ENCODE results near the gene ADCY5.

Gene ADCY5

DNA sequence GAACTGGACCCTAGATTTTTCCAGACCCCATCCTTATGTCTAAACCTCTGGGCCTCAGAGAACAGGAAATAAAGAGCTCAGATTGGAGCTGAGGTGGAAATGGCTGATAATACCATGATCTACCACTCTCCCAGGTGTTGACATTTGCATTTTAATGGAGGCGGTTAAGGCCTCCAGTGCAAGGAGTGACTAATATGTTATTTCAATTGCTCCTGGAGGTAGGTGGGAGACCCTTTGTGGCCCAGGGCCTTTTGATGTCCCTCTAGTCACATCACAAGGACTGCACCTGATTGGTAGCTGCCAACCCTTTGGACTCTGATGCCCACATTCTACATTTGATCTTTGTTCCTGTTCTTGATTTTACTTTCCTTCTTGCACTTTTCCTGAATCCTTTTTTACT, 9.0 kb upstream of the ADCY5 start:
- no peak for DNase-seq

DNA sequence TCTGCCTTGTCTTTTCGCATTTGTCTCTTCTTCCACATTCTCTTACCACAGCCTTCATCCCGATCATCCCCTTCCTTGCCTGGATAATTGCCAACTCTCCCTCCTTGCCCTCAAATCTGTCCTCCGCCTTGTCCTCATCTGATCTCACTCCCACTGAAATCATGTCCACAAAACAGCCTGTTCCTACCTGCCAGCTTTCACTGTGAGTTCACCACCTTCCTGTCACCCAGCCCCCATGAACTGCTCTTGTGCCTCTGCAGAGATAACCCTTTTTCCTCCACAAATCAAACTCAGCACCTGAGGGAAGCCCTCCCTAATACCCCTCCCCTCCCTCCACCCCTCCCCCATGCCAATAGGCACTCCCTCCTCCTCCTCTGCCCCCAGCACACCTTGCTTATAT, 4.8 kb upstream of the ADCY5 start:
- no peak for DNase-seq

DNA sequence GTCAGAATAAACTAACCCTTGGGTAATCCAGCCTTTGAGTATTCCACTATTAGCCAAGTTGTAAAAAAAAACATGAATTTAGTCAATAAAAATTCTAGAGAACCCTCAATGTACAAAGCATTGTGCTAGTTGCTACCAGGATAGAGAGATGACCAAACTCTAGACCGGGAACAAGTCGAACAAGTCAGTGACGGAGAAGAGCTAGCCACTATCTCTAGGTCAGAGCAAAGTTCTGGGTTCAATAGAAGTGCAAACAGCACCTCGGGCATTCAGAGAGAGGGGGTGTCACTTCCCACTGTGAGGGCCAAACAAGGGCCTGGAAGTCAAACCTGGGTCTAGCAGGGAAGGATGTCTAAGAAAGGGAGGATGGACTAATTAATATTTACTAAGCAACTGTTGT, 2.3 kb upstream of the ADCY5 start:
- no peak for DNase-seq

DNA sequence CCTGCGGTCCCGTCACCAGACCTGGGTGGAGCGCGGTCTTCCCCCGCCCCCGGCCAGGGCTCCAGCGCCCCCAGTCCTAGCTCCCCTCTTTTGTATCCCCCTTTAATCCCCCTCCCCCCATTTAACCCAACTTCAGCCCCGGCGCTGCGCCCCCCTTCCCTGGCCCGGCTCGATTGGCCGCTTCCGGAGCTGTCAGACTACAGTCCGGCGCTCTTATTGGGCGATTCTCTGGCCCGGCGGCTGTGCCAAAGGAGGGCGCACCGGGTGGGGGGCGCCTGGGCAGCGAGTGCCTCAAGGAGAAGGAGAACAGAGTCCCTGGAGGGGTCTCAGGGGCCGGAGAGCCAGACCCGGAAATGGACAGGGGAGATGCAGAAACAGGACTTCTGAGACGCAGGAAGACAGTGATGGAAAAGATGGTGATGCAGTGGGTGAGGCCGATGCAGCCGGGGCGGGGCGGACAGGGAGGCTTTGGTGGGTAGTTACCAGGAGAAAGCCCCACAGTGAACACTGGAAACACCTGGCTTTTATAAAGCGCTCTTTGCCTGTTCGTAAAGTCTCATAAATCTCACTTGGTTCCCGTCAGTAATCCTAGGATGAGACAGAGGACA, 1.2 kb upstream of the ADCY5 start:
- peak; percentile 66 for DNase-seq

DNA sequence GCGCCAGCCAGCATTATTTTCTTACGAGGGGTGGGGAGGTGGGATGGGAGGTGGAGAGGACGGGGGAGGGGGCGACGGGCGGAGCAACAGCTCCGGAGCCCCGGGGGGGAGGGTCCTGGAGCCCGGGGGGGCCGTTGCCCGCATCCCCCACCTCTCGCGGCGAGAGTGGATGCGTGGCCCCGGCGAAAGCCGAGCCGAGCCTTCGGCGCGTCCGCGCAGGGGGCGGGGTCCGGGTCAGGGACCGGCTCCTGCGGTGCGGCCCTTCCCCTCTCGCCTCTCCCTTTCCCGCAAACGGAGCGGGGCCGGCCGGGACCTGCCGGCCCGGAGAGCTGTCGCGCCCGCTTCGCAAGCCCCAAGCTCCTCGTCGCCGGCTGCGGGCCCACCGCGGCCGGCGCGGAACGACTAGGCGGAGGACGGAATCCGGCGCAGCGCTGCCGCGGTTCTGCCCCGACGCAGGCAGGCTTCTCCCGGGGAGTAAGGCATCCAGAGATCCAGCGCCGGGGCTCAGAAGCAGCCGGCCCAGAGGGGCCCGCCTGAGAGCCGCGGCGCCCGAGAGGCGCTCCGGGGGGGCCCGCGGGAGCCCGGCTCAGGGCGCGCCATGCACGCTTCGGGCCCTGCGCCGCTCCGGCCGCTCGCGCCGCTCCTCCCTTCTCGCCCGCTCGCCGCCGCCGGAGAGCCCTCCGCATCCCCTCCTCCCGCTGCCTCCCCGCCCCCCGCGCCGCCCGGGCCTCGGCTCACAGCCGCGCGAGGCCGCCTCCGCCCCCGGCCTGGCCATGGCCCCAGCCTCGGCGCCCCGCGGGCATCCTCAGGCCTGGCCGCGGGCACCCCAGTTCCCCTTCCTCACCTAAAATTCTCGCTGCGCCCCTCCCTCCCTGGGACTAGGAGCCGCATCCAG, 459 bp upstream of the ADCY5 start:
- DNase-seq = peak; percentile 59

DNA sequence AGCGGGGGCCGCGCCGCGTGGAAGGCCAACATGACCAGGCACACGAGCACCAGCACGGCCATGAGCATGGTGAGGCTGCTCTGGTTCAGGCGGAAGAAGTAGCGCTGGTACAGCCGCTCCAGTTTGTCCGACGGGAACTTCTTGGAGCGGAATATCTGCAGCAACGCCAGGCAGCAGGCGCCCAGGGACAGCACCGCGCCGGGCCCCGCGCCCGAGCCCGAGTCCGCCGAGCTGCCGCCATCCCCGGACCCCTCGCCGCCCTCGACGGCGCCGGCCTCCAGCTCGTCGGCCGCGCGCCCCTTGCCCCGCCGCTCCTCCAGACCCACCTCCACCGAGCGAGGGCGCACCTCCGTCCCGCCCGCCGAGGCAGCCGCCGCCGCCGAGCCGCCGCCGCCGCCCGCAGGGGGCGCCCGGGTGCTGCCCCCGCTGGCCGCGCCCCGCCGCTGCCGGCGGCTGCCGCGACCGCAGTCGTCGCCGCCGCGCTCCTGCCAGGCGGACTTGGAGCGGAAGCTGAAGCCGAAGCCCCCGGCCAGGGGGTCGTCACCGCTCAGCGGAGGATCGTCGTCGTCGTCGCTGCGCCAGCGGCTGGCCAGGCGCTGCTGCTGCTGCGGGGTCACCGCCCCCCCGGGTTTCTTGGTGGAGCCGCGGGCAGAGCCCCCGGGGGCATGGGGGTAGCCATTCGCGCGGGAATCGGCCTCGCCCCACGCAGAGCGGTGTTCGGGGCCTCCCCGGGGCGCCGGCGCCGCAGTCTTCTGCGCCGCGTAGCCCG, 957 bp downstream of the ADCY5 start:
- no peak for DNase-seq

DNA sequence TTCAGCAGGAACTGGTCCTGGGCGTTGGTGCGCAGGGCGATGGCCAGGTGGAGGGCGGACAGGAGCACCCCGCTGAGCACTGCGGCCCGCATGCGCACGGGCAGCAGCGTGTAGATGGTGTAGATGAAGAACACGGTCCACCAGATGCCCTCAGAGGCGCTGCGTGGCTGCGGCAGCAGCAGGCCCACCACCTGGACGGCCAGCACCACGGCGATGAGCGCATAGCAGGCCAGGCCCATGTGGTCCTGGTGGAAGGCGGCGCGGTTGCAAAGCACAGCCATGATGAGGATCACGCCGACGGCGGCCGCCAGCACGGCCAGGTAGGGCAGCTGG, 1.5 kb downstream of the ADCY5 start:
- DNase-seq = no peak

DNA sequence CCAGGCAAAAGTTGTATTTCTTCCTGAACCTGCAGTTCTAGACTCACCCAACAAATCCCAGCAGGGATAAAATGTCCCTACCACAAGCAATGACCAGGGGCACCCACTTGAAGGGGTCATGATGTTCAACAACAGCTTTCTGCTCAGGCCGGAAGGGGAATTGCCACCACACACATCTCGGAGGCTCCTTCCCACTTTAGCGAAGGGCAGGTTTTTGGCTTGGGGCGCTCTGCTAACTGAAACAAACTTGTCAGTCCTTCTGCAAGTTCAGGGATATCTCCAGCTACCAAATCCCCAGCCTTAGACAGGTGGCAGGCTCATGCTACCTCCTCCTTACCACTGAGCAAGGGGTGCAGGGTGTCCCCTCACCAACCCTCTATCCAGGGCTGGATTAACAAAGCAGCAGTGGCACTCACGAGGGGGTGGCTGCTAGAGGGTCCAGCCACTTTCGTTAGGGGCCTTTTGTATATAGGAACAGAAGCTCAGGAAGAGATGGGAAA, 2.2 kb downstream of the ADCY5 start:
- DNase-seq = no peak

DNA sequence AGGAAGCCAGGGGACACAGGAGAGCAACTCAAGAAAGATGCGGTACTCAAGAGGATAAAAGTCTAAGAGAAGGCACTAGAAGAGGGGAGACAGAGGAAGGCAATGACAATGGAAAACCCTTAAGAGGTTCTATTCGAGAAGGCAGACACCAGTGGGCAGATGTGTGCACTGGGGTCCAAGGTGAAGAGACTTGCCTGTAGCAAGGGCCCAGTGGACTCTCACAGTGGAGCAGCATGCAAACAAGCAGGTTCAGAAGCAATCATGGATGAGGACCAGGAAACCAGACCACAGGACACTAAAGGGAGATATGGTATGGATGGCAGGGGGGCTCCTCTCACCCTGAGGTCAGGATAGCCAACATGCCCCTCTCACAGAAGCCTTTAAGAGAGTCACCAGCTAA, 2.7 kb downstream of the ADCY5 start:
- DNase-seq = no peak

DNA sequence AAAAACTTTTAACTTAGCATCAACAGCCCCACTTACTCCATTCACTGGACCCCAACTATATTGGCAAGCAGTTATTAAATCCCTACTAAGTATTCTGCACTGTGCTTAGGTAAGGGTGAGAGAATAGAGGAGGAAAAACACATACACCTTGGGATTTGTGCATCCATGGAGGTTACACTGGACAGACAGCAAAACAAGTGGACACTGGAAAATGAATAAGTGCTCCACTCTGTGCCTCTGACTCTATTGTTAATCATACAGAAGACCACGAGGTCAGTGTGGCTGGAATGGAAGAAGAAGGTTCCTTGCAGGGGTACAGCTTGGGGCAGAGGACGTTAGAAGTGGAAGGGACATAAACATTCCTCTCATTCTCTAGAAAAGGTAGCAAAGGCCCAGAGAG, 3.2 kb downstream of the ADCY5 start:
- DNase-seq = no peak

DNA sequence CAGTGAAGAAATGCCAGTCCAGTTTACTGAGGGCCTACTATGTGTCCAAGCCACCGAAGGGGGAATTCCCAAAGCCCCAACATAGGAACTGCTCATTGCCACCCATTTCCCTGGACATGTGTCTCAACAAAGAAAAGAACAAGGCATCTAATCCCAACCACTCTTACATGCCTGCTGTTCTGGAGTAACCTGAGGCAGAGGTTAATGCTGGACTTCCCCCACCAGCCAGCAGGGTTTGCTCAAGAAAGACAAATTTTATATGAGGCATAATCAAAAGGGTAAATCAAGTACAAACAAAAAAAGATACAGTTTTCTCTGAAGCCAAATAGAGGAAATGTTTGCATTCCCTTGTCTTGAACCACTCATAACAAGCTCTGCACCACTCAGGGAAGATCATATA, 4.1 kb downstream of the ADCY5 start:
- no peak for DNase-seq

DNA sequence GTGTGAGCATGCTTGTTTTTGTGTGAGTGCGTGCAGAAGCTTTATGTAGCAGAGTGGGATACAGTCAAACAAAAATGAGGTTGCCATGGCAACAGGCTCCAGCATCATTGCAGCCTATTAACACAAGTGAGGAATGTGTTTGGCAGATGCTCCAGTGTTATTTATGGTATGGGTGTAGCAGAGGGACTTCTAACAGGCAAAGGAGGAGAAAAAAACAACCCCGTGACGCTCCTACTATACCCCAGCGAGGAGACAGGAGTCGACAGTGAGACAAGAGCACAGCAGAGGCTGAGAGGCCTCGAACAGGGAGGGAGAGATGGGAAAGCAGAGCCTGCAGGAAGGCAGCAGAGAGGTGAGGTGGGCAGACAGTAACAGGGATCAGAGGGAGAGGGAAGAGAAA, 4.9 kb downstream of the ADCY5 start:
- no peak for DNase-seq

DNA sequence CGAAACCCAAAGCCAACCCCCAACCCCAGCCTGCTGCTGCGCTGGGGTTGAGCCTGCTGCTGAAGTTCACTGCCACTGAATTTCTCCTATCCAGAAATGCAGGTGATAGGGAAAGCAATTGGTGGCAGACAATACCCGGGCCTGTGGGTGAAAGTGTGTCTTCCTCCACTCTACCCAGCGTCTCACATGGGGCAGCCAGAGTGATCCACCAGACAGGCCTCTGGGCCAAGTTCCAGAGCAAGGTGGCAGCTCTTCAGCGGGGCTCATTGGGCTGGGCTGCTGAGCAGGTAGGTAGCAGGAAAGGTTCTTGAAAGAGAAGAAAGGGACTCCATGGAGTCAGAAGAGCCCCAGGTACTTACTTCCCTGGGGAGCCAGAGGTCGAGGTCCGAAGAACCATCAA, 6.0 kb downstream of the ADCY5 start:
- DNase-seq = no peak

DNA sequence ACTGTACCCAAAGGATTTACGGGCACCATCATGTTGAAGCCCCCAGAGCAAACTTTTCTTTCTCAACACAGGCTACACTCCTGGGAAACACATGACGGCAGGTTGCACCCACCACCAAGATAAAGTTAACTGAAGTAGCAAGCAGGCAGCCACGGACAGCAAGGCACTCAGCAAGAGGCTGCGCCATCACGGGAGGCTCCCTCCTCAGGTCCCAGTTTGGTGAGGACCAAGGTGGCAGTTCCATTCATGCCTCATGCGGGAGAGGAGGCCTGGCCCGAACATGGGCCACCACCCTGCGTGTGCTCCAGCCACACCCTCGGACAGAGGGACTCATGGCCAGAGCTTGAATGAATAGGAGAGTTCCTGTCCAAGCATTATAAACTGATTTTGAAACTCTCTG, 6.8 kb downstream of the ADCY5 start:
- no peak for DNase-seq

DNA sequence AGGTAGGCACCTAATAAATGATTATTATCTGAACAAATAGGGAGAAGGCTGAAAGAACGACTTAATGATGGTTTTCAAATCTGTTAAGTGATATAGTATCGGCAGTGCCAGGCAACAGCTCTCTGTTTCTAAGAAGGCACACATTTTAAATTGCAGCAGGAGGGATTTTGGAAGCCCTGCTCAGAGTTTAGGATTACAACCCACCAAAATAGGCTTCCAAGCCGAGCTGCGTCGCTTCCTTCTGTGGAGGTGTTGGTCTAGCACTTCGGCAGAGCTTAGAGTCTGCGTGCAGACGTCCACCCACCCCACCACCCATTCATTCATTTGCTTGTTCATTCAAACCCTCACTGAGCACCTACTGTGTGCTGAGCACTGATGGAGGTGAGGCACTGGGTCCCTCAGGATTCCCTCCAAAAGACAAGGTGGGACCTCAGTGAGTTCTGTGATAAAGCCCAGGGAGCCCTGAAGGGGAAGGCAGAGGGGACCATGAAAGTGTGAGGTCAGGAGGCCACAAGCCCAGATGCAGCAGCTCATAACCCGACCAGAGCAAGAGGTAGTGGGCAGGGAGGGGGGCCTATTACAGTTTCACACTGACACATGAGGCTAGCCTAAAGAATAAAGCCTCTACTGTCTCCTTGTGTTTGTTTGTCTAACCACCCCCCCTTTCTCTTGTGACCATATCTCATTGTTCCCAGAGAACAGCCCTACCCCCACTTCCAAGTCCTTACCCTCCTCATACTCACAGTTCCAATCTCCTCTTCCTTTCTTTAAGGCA, 8.9 kb downstream of the ADCY5 start:
- DNase-seq = no peak

DNA sequence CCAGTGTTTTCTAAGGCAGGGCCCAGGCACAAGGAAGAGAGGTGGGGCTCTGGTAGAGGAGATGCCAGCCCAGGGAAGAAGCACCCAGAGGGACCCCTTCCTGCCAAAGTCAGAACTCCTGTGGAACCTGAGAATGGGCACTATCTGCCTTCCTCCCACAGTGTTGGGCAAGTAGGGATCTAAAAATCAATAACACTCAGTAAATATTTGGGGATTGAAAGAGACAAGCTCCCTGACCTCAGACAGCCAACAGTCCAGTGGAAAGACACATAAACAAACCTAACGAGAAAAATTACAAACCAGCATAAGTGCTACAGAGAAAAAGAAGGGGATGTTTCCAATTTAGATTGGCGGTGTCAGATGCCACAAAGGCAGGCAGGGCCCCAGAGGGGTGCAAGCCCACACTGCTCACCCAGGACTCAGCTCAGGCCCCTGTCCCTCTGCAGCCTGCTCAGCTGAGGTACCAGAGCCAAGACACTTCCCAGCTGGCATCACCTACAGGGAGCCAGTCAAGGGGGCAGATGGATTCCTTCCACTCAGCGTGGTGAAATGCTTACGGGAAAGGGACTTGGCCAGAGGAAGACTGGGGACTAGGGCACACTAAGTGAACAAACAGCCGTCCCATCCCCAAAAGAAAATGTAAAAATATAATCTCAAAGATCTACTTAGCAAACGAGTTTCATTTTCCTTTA, 15.9 kb downstream of the ADCY5 start:
- DNase-seq = no peak

DNA sequence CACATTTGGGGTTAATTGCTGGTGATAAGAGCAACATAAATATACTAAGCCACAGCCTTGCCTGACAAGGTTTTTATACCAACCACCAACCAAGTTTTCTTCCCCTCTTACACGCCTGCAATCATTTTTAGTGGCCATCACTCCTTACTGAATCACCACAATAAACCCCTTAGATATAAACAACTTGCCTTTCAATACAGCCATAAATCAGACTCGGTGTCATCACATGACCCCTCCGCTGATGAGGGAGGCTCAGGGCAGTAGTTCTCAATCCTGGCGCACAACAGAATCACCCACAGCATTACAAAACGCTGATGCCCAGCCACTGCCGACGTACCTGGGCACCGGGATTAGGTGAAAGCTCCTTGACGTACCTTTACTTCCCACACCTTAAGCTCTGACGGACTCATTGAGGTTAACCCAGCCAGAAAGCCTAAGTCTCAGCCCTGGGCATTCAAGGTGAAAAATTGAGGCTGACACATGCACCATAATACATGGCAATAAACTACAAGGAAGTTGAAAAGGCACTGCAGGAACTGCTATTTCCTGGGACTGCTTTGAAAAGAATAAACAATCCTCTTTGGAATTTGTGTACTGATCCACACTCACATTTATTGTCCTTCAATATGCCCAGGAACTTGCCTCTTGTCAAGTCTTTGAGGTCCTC, 17.1 kb downstream of the ADCY5 start:
- DNase-seq = no peak

DNA sequence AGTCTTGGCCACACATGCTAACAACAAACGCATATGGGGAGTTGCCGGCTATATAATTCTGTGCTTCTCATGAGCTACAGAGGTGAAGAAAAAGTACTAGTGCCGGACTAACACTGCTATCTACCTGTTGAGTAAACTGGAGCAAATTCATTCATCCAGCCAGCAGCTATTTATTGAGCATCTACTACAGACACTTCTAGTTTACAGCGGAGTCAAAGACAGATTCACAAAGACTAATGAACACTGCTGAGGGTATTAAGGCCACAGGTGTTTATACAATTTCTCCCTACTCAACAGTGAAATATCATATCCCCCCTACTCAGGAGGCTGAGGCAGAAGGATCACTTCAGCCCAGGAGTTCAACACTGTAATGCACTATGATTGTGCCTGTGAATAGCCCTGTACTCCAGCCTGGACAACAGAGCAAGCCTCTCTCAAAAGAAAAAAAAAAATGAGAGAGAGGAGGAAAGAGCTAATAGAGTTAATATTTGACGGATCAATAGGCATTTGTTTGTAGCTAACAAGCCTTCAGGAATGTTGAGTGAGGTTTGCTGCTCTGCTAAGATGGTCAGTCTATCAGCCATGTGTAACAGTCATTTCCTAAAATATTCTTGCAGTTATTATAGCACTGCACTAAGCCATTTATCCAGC, 17.8 kb downstream of the ADCY5 start:
- DNase-seq = no peak

DNA sequence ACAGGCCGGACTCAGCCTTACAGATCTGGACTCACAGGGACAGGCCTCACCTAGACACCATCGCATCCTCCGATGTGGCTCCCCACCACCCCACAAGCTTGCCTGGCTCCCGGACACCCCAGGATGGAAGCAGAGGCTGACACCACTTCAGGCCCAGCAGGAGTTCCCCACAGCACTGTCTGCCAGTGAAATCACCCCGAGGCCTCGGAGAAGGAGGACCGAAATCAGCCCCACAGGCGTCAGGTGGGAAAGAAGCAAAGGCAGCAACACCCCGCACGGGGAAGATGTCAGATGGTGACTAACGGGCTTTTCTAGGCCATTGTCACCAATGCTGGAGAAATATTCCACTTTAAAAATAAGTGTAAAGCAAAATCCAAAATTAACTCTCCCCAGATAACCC, 18.6 kb downstream of the ADCY5 start:
- no peak for DNase-seq

DNA sequence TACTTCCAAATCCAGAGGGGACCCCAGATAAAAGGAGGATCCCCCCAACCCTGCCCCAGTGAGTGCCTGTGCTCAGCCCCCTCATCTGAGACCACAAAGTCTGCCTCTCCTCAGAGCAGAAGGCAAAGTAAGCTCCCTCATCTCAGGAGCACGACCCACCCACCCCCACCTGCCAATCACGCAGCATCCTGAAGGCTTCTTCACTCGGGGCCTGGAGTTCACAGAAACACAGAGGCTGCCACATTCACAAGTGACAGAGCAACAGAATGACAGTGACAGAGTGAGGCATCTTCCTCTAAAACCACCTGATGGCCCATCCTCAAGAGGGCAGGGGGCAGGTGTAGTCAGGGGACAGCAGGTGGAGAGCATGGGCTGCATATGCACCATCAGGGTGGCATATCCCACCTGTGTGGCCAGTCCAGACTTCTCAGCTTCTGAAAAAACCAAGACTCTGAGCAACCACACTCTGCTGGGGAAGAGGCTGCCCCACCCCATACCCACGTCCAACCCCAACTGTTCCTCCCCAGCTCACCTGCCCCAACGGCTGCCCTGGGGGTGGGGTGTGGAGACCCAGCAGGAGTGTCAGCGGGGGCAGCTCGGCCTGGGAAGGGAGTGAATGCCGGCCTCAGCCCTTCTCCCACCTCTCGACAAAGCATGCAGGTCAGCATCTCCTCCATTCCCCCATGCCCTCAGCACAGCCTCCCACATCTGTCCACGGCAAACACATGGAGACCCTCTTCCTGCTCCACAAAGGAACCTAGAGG, 19.3 kb downstream of the ADCY5 start:
- no peak for DNase-seq

Measured in right hindlimb (tissue), 1 donor.